Gastroesophageal sphincter (tissue), 4 donors: ENCODE results near the gene STRA8. TPM values are rescaled to one million over a fixed set of nuclear protein-coding genes. Genes with fewer than 3 reads are reported as not detected.

Experiments
- ATAC-seq: fragments of 150-250 bp; one replicate; pipeline ENCODE4 v1.9.1; 2016; ENCODE audit warnings: mild to moderate bottlenecking, moderate library complexity
- H3K27ac ChIP-seq, 4 donors: fragments of 200-600 bp; sonication (generic) in 3 of 4; 1 replicate in 3 of 4; 2 replicates in 1 of 4; pipeline ENCODE4 v1.5.1; 2016 to 2019
- H3K27me3 ChIP-seq: fragments of 200-600 bp; sonication (generic); one replicate; pipeline ENCODE4 v1.5.1; 2019
- H3K36me3 ChIP-seq, 2 donors: fragments of 200-600 bp; sonication (generic); one replicate each; pipeline ENCODE4 v1.5.1; 2019; ENCODE audit warnings: control low read depth in 1 of 2
- H3K4me1 ChIP-seq, 3 donors: fragments of 200-600 bp; sonication (generic); 1 replicate in 2 of 3; 2 replicates in 1 of 3; pipeline ENCODE4 v1.5.1; 2016 to 2019; ENCODE audit warnings: control low read depth in 2 of 3
- H3K4me3 ChIP-seq, 2 donors: fragments of 200-600 bp; sonication (generic); one replicate each; pipeline ENCODE4 v1.5.1; 2019; ENCODE audit warnings: mild to moderate bottlenecking in 1 of 2, moderate library complexity in 1 of 2
- H3K9me3 ChIP-seq, 3 donors: fragments of 200-600 bp; sonication (generic); one replicate each; pipeline ENCODE4 v1.5.1; 2017 to 2019; ENCODE audit warnings: control low read depth in 2 of 3
- EP300 ChIP-seq: sonication (generic); formaldehyde crosslinking; IDR thresholded peaks from one replicate; pipeline ENCODE4 v1.6.1; 2017; ENCODE audit warnings: antibody characterized with exemption, mild to moderate bottlenecking
- POLR2A ChIP-seq, 2 donors: fragments of 450-650 bp; IDR thresholded peaks; one replicate each; pipeline ENCODE4 v1.6.1; 2017; ENCODE audit warnings: antibody characterized with exemption in 2 of 2, mild to moderate bottlenecking in 2 of 2, moderate library complexity in 1 of 2
- POLR2AphosphoS5 ChIP-seq: sonication (generic); formaldehyde crosslinking; IDR thresholded peaks from one replicate; pipeline ENCODE4 v1.6.1; 2017; ENCODE audit warnings: antibody characterized with exemption
- WGBS, 2 donors: methylation state at CpG; one replicate each; pipeline ENCODE4 v1.1.5; 2018; ENCODE audit warnings: low coverage in 1 of 2; 5-methylcytosine and 5-hydroxymethylcytosine counted together
- total RNA-seq, 4 donors: library from RNA; depleted of rRNA; stranded (reverse); fragments of >200 nt; gene quantifications; one replicate each; pipeline ENCODE4 v1.1.0, GENCODE V29; 2016
- TF ChIP-seq, protein P1 (sequence below), 4 experiments: fragments of 200-600 bp in 2 of 4; fragments of 450-650 bp in 2 of 4; sonication (generic) in 1 of 4; IDR thresholded peaks; one replicate each; pipeline ENCODE4 v1.5.1; 2017 to 2019; ENCODE audit warnings: antibody characterized with exemption in 4 of 4, mild to moderate bottlenecking in 2 of 4, moderate library complexity in 2 of 4

The STRA8 gene
- total RNA-seq, 4 donors from 2014 or later, result not detected

DNA sequence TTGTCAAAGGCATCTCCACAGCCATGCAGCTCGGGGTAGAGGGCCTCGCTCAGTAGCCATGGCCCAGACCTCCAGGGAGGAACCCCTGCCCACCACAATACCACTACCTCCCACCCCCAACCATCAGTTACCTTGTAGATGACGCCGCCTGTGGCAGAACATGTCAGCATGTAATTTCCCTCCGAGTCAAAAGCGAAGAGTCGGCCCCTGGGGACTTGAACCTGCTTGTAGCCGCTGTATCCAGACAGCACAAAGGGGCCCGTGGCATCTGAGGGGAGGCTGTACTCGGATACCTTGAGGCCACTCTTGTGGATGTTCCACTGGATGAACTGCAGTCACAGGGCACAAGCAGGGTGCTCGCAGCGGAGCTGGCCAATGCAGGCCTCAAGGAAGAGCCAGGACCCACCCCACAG lies 46.8 kb upstream of the STRA8 start:
- Histone ChIP-seq H3K9me3 (peaks cover 0 to 19% (median 0%) of the 10 kb centered on the region in 3 donors), H3K36me3 (peaks cover 0 to 96% of the 10 kb centered on the region in 2 donors), H3K4me3 (no peak overlapping the region), H3K27ac (no peak overlapping the region), H3K27me3 (no peaks in the 10 kb centered on the region), H3K4me1 (peaks cover 0 to 18% (median 3%) of the 10 kb centered on the region in 3 donors)
- WGBS, 2 donors, result 65 to 86% methylated on average over 4 to 5 of the region's 12 CpGs
- TF ChIP-seq POLR2AphosphoS5, result no peak
- TF ChIP-seq, protein P1, sequence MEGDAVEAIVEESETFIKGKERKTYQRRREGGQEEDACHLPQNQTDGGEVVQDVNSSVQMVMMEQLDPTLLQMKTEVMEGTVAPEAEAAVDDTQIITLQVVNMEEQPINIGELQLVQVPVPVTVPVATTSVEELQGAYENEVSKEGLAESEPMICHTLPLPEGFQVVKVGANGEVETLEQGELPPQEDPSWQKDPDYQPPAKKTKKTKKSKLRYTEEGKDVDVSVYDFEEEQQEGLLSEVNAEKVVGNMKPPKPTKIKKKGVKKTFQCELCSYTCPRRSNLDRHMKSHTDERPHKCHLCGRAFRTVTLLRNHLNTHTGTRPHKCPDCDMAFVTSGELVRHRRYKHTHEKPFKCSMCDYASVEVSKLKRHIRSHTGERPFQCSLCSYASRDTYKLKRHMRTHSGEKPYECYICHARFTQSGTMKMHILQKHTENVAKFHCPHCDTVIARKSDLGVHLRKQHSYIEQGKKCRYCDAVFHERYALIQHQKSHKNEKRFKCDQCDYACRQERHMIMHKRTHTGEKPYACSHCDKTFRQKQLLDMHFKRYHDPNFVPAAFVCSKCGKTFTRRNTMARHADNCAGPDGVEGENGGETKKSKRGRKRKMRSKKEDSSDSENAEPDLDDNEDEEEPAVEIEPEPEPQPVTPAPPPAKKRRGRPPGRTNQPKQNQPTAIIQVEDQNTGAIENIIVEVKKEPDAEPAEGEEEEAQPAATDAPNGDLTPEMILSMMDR (IDR thresholded peaks at IDR 0.05), result no peak
- TF ChIP-seq EP300, result no peak
- no peak for TF ChIP-seq POLR2A (IDR thresholded peaks at IDR 0.05)
- no peak for ATAC-seq

DNA sequence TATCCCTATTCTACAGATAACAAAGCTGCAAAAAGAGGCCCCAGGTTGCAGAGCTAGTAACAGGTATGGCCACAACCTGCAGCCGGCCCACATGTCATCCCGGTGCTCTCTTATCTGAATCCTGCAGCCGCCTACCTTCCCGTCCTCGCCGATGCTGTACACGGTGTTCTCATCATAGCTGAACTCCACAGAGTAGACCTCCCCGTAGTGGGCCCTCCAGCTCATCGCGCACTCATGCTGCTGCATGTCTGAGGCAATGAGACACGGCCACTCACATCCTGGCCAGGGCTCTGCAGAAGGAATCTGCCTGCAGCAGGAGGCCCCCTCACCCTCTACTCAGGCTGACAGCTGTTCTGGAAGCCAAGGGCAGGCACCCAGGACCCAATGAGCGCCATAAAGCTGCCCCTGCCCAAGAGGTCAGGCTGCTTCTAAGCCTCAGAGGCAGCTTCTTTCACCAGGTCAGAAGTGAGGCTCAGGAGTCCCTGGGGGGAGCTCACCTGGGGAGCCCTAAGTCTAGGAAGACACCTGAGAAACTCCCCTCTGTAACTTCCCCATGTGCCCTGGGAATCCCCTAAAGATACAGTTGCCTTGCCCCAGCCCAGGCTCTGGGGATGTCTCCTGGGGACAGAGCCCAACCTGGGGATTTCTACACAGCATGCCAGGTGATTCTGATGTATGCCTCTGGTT lies 45.2 kb upstream of the STRA8 start:
- Histone ChIP-seq H3K36me3 (peaks cover 0 to 96% of the 10 kb centered on the region in 2 donors), H3K9me3 (peaks cover 0 to 3% (median 0%) of the 10 kb centered on the region in 3 donors), H3K4me1 (peaks cover 0 to 21% (median 3%) of the 10 kb centered on the region in 3 donors), H3K4me3 (no peak overlapping the region), H3K27ac (no peak overlapping the region), H3K27me3 (no peaks in the 10 kb centered on the region)
- WGBS, 2 donors, result 100% methylated on average over 3 of the region's 12 CpGs; no CpG with 5 or more reads in 1 of the 2 donors
- TF ChIP-seq, protein P1 (IDR thresholded peaks at IDR 0.05), result no peak
- TF ChIP-seq POLR2A (IDR thresholded peaks at IDR 0.05) (no peak), POLR2AphosphoS5 (no peak), EP300 (no peak)
- ATAC-seq, result no peak

DNA sequence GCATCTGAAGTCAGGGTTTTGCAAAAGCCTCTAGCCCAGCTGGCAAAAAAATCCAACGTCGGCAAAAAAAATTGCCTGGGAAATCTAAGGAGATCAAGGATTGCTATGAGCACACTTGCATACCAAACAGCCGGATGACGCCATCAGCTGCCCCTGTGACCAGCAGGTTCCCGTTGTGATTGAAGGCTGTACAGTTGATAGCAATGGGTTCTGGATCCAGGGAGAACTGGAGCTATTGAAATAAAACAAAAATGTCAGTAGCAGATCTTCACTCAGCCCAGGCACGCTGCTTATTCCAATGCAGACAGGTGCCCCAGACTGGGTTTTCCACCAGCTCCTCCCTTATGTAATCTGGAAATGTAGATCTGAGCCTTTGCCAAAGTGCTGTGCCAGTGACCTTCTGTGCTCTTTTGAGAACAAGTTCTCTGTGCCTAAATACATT lies 44.4 kb upstream of the STRA8 start:
- peaks cover 0 to 96% of the 10 kb centered on the region in 2 donors for H3K36me3 ChIP-seq
- no peak overlapping the region for H3K4me3 ChIP-seq
- WGBS, 2 donors, result 80 to 83% methylated on average over 1 to 6 of the region's 6 CpGs
- H3K9me3 ChIP-seq, result no peaks in the 10 kb centered on the region
- ATAC-seq, result no peak
- peak overlapping the region in 3 of 4 donors; percentile 19 to 45 (median 45) for H3K27ac ChIP-seq
- H3K27me3 ChIP-seq, result no peaks in the 10 kb centered on the region
- H3K4me1 ChIP-seq, result peaks cover 0 to 30% (median 3%) of the 10 kb centered on the region in 3 donors
- TF ChIP-seq POLR2A (IDR thresholded peaks at IDR 0.05) (no peak), POLR2AphosphoS5 (no peak), EP300 (no peak)
- TF ChIP-seq, protein P1 (IDR thresholded peaks at IDR 0.05), result no peak

DNA sequence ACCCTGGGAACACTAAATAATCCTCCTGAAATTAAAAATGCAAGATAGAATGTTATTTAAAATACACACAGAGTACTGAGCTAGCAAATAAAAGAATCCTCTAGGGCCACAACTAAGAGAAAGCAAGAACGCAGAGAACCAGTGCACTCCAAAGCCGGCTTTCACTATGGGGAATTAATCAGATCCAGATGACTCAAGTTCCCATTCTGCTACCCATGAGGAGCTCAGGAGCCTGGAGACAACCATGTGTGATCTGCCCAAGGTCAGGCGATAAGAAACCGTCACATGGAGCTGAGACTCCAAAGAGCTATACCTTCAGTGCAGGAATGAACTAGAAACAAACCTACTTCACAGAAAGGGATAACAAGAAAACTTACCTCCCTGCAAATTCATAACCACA lies 43.7 kb upstream of the STRA8 start:
- TF ChIP-seq, protein P1 (IDR thresholded peaks at IDR 0.05), result no peak
- no peak for ATAC-seq
- H3K27me3 ChIP-seq, result no peaks in the 10 kb centered on the region
- peaks cover 0 to 96% of the 10 kb centered on the region in 2 donors for H3K36me3 ChIP-seq
- no peaks in the 10 kb centered on the region for H3K9me3 ChIP-seq
- no peak overlapping the region for H3K4me3 ChIP-seq
- peak overlapping the region in 3 of 4 donors; percentile 19 to 45 (median 45) for H3K27ac ChIP-seq
- 64 to 68% methylated on average over 3 to 4 of the region's 4 CpGs for WGBS, 2 donors
- H3K4me1 ChIP-seq, result peaks cover 0 to 36% (median 3%) of the 10 kb centered on the region in 3 donors

DNA sequence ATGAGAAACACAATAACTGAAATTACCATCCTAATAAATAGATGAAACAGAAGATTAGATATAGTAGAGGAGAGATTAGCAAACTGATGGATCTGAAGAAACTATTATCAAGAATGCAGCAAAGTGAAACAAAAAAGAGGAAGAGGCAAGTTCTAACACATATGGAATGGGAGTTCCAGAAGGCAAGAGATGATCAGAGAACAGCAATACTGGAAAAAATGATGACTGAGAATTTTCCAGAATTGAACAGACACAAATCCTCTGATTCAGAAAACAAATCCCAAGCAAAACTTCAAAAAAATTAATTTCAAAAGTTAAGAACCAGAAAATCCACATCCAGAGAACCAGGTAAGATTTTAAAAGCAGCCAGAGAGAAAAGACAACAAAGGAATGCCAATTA lies 42.9 kb upstream of the STRA8 start:
- TF ChIP-seq POLR2AphosphoS5 (no peak), POLR2A (IDR thresholded peaks at IDR 0.05) (no peak), EP300 (no peak)
- TF ChIP-seq, protein P1 (IDR thresholded peaks at IDR 0.05), result no peak
- Histone ChIP-seq H3K9me3 (no peaks in the 10 kb centered on the region), H3K4me3 (no peak overlapping the region), H3K36me3 (peaks cover 0 to 96% of the 10 kb centered on the region in 2 donors), H3K27ac (no peak overlapping the region), H3K27me3 (no peaks in the 10 kb centered on the region), H3K4me1 (peaks cover 0 to 36% (median 3%) of the 10 kb centered on the region in 3 donors)
- ATAC-seq, result no peak
